Transverse colon (tissue), 4 donors: Measurements from ENCODE around the gene R3HDM4. TPM values are rescaled to one million over a fixed set of nuclear protein-coding genes. Genes with fewer than 3 reads are reported as not detected.

Source experiments
- DNase-seq: peaks from one replicate; pipeline ENCODE4 v3.0.0-alpha.2; 2019
- H3K27ac ChIP-seq, 4 donors: fragments of 200-600 bp; sonication (generic); 2 replicates each; pipeline ENCODE4 v1.5.1; 2016 to 2018; ENCODE audit warnings: inconsistent platforms in 4 of 4
- H3K27me3 ChIP-seq: fragments of 200-600 bp; sonication (generic); 2 replicates; pipeline ENCODE4 v1.5.1; 2017; ENCODE audit warnings: inconsistent platforms
- H3K36me3 ChIP-seq, 4 donors: fragments of 200-600 bp; sonication (generic); 2 replicates each; pipeline ENCODE4 v1.5.1; 2017 to 2019; ENCODE audit warnings: inconsistent platforms in 4 of 4
- H3K4me1 ChIP-seq, 4 donors: fragments of 200-600 bp; sonication (generic); 2 replicates each; pipeline ENCODE4 v1.5.1; 2017 to 2020; ENCODE audit warnings: inconsistent platforms in 4 of 4
- H3K4me3 ChIP-seq, 4 donors: fragments of 200-600 bp; sonication (generic); 1 replicate in 1 of 4; 2 replicates in 3 of 4; pipeline versions ENCODE4 v1.5.1 to v1.6.1; 2017 to 2019; ENCODE audit warnings: inconsistent platforms in 4 of 4
- H3K9me3 ChIP-seq, 2 donors: fragments of 200-600 bp; sonication (generic); 2 replicates each; pipeline ENCODE4 v1.5.1; 2017 to 2019; ENCODE audit warnings: inconsistent platforms in 2 of 2
- EP300 ChIP-seq: sonication (generic); formaldehyde crosslinking; IDR thresholded peaks from one replicate; pipeline ENCODE4 v1.6.1; 2017; ENCODE audit warnings: antibody characterized with exemption, low read depth
- POLR2A ChIP-seq: fragments of 450-650 bp; IDR thresholded peaks from one replicate; pipeline ENCODE4 v1.6.1; 2016; ENCODE audit warnings: antibody characterized with exemption, mild to moderate bottlenecking, moderate library complexity
- POLR2AphosphoS5 ChIP-seq, 3 donors: sonication (generic); formaldehyde crosslinking; IDR thresholded peaks; one replicate each; pipeline ENCODE4 v1.6.1; 2016; ENCODE audit warnings: antibody characterized with exemption in 3 of 3
- WGBS, 2 donors: methylation state at CpG; one replicate each; pipeline ENCODE4 v1.1.5; 2018; ENCODE audit warnings: low coverage in 1 of 2; 5-methylcytosine and 5-hydroxymethylcytosine counted together
- in situ Hi-C, 4 donors: fragments of 200-750 bp; cut with MboI; loops; one replicate each; pipeline versions ENCODE4 v1.15.0 to v1.15.1; 2017; ENCODE audit warnings: low sequenced_read_pairs in 3 of 4, low pct_ligation_motif_present in 1 of 4, low pct_unique_long_range_greater_than_20kb in 1 of 4
- intact Hi-C: fragments of 100-400 bp; cut with DNase I; formaldehyde crosslinking; loops from one replicate; pipeline ENCODE4 v1.15.1; 2023; ENCODE audit warnings: low total_unique reads
- total RNA-seq, 4 donors: library from RNA; depleted of rRNA; stranded (reverse); fragments of >200 nt; gene quantifications; one replicate each; pipeline ENCODE4 v1.1.0, GENCODE V29; 2016
- TF ChIP-seq, protein P1 (sequence below), 5 experiments: fragments of 200-600 bp in 3 of 5; fragments of 450-650 bp in 2 of 5; sonication (generic) in 3 of 5; IDR thresholded peaks; 1 replicate in 2 of 5; 2 replicates in 3 of 5; pipeline ENCODE4 v1.5.1; 2016 to 2017; ENCODE audit warnings: antibody characterized with exemption in 5 of 5, inconsistent platforms in 3 of 5, mild to moderate bottlenecking in 2 of 5, moderate library complexity in 1 of 5

Gene R3HDM4
- total RNA-seq, 4 donors from 2014 or later, result 43.8 to 49.4 (median 46.7) TPM

DNA sequence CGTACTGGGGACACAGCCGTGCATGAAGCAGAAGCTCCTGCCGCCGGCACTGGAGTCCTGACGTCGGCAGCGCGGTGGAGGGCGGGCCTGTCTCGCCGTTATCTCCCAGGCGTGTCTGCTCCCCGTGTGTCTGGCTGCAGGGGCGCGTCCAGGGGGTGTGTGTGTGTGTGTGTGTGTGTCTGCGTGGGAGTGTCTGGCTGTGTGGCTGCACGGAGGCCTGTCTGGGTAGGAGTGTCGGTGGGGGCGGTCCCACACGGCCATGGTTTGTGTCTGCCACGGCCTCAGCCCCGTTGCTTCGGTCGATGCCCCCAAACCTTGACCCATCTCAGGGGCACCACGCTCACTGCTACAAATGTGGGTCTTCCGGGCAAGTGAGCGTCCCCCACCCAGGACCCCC lies 31.1 kb upstream of the R3HDM4 start:
- TF ChIP-seq POLR2AphosphoS5 (IDR thresholded peaks at IDR 0.05) (peak in 1 of 3 donors; percentile 26), EP300 (no peak), POLR2A (no peak)
- TF ChIP-seq, protein P1, sequence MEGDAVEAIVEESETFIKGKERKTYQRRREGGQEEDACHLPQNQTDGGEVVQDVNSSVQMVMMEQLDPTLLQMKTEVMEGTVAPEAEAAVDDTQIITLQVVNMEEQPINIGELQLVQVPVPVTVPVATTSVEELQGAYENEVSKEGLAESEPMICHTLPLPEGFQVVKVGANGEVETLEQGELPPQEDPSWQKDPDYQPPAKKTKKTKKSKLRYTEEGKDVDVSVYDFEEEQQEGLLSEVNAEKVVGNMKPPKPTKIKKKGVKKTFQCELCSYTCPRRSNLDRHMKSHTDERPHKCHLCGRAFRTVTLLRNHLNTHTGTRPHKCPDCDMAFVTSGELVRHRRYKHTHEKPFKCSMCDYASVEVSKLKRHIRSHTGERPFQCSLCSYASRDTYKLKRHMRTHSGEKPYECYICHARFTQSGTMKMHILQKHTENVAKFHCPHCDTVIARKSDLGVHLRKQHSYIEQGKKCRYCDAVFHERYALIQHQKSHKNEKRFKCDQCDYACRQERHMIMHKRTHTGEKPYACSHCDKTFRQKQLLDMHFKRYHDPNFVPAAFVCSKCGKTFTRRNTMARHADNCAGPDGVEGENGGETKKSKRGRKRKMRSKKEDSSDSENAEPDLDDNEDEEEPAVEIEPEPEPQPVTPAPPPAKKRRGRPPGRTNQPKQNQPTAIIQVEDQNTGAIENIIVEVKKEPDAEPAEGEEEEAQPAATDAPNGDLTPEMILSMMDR (IDR thresholded peaks at IDR 0.05), result no peak
- Histone ChIP-seq H3K4me1 (peaks cover 11 to 43% (median 24%) of the 10 kb centered on the region in 4 donors), H3K36me3 (no peaks in the 10 kb centered on the region), H3K27ac (no peak overlapping the region), H3K27me3 (no peaks in the 10 kb centered on the region), H3K4me3 (no peak overlapping the region), H3K9me3 (no peaks in the 10 kb centered on the region)
- intact Hi-C loops (no loop called here), in situ Hi-C loops (no loop called here)
- peak; percentile 83 for DNase-seq
- 73% methylated on average over 7 of the region's 27 CpGs; no CpG with 5 or more reads in 1 of the 2 donors for WGBS, 2 donors

DNA sequence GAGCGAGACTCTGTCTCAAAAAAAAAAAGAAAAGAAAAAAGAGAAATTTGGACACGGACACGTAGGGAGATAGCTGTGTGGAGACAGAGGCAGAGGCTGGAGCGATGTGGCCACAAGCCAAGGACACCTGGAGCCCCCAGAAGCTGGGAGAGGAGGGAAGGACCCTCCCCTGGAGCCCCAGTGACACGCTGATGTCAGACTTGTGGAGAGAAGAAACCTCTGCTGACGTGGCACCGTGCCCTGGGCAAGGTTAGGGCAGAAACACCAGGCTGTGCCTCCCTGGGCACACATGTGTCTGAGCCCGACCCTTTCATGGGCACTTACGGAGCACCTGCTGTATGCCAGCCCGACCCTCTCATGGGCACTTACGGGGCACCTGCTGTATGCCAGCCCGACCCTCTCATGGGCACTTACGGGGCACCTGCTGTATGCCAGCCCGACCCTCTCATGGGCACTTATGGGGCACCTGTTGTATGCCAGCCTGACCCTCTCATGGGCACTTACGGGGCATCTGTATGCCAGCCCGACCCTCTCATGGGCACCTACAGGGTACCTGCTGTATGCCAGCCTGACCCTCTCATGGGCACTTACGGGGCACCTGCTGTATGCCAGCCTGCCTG lies 30.6 kb upstream of the R3HDM4 start:
- TF ChIP-seq POLR2A (no peak), EP300 (no peak), POLR2AphosphoS5 (IDR thresholded peaks at IDR 0.05) (no peak)
- TF ChIP-seq, protein P1 (IDR thresholded peaks at IDR 0.05), result no peak
- H3K9me3 ChIP-seq, result no peaks in the 10 kb centered on the region
- H3K27ac ChIP-seq, result no peak overlapping the region
- no peaks in the 10 kb centered on the region for H3K36me3 ChIP-seq
- in situ Hi-C loops (no loop called here), intact Hi-C loops (no loop called here)
- no peak overlapping the region for H3K4me3 ChIP-seq
- no peaks in the 10 kb centered on the region for H3K27me3 ChIP-seq
- H3K4me1 ChIP-seq, result peaks cover 11 to 43% (median 24%) of the 10 kb centered on the region in 4 donors
- DNase-seq, result no peak
- 84 to 90% methylated on average over 2 to 16 of the region's 17 CpGs for WGBS, 2 donors

DNA sequence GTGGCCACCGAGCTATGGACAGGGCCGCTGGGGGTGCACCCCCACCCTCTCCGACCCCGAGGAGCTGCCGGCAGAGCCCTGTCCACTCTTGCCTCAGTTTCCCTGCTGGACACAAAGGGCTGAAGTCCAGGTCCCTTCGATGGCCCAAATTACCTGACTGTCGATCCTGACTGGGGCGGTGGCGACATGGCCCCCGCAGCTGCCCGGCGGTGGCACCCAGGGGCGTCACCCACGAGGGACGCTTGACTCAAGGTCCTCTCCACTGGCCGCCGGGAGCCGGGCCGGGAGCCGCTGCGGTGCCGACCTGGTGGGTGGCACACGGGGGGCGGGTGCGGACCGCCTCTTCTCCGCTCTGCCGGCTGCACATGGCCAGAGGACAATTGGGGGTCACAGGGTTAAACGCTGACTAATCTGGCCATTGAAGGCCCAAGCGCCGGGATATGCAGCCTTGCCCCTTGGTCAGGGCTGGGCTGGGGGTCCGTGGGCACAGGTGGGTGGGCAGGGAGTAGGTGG lies 29.2 kb upstream of the R3HDM4 start:
- 89% methylated on average over 28 of the region's 32 CpGs; no CpG with 5 or more reads in 1 of the 2 donors for WGBS, 2 donors

DNA sequence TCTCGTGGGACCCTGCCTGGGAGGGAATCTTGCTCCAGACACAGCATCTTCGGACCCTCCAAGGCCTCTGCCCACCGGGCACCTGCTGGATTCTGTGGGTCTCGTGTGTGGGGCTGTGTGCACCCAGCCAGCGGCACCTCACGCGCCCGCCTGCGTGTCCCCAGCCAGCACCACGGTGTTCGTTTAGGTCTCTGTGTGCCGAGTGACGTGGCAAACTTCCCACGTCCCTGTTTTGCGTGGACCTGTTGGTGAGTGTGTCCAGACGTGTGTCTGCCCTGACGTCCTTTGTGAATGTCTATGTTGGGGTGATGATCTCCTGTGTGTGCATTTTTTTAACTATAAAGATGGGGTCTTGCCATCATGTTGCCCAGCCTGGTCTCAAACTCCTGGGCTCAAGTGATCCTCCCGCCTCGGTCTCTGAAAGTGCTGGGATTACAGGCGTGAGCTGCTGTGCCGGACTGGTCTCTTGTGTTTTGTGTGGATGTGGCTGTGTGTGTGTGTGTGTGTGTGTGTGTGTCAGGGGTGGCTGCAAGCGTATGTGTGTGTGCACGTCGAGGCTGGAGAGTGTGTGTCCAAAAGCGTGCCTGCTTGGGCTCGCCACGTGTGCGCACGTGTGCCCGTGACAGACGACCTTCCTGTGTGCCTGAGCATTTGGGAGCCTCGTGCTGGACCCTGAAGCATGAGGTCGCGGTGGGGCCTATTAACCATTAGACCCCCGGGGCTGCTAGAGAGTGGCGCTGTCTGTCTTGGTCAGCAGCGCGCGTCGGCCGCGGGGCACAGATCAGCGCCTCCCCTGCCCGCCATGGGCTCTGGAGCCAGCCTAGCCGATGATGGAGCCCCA lies 28.5 kb upstream of the R3HDM4 start:
- in situ Hi-C loops, result no loop called here
- Histone ChIP-seq H3K9me3 (no peaks in the 10 kb centered on the region), H3K4me3 (peak overlapping the region in 3 of 4 donors; percentile 7 to 32 (median 21)), H3K4me1 (peaks cover 11 to 43% (median 24%) of the 10 kb centered on the region in 4 donors), H3K27me3 (no peaks in the 10 kb centered on the region), H3K36me3 (no peaks in the 10 kb centered on the region), H3K27ac (peak overlapping the region; percentile 79 to 85 (median 82))
- WGBS, 2 donors, result 55 to 76% methylated on average over 4 to 32 of the region's 45 CpGs
- TF ChIP-seq POLR2A (no peak), EP300 (no peak), POLR2AphosphoS5 (IDR thresholded peaks at IDR 0.05) (no peak)
- TF ChIP-seq, protein P1 (IDR thresholded peaks at IDR 0.05), result no peak
- intact Hi-C loops, result no loop called here
- no peak for DNase-seq

More for the DNA sequence above, 29.2 kb upstream of the R3HDM4 start:
- H3K4me3 ChIP-seq, result no peak overlapping the region
- H3K9me3 ChIP-seq, result no peaks in the 10 kb centered on the region
- no peak for TF ChIP-seq EP300
- TF ChIP-seq, protein P1 (IDR thresholded peaks at IDR 0.05), result no peak
- DNase-seq, result no peak
- intact Hi-C loops, result no loop called here
- no peak overlapping the region for H3K27ac ChIP-seq
- no peaks in the 10 kb centered on the region for H3K27me3 ChIP-seq
- in situ Hi-C loops, result no loop called here
- H3K36me3 ChIP-seq, result no peaks in the 10 kb centered on the region
- peaks cover 11 to 43% (median 24%) of the 10 kb centered on the region in 4 donors for H3K4me1 ChIP-seq
